Loucy (cell line): ENCODE results near the gene TNIP2.

Experiments used
- H2AFZ ChIP-seq: fragments of 200-600 bp; sonication (generic); 2 replicates; pipeline ENCODE4 v1.6.0; 2016; ENCODE audit warnings: antibody characterized with exemption, mild to moderate bottlenecking, low read length, moderate library complexity
- H3F3A ChIP-seq: fragments of 200-600 bp; 2 replicates; pipeline ENCODE4 v1.6.0; 2016; ENCODE audit warnings: antibody characterized with exemption, low read depth, mild to moderate bottlenecking
- H3K27me3 ChIP-seq: fragments of 200-600 bp; sonication (generic); 2 replicates; pipeline ENCODE4 v1.6.1; 2014; ENCODE audit warnings: low read length, mild to moderate bottlenecking; ENCODE audit not compliant: insufficient read depth, poor library complexity, severe bottlenecking
- H3K36me3 ChIP-seq: fragments of 200-600 bp; sonication (generic); 2 replicates; pipeline ENCODE4 v1.6.1; 2016; ENCODE audit warnings: low read length; ENCODE audit not compliant: insufficient read depth
- H3K4me1 ChIP-seq: fragments of 200-600 bp; sonication (generic); 2 replicates; pipeline ENCODE4 v1.5.1; 2014; ENCODE audit warnings: low read length, mild to moderate bottlenecking; ENCODE audit not compliant: insufficient read depth, poor library complexity, severe bottlenecking
- H3K4me2 ChIP-seq: fragments of 200-600 bp; sonication (generic); 2 replicates; pipeline ENCODE4 v1.6.0; 2014; ENCODE audit warnings: antibody characterized with exemption, low read length, low read depth, mild to moderate bottlenecking; ENCODE audit not compliant: poor library complexity, severe bottlenecking
- H3K4me3 ChIP-seq: fragments of 200-600 bp; sonication (generic); 2 replicates; pipeline ENCODE4 v1.5.1; 2014; ENCODE audit warnings: low read length, mild to moderate bottlenecking, mixed read lengths; ENCODE audit not compliant: poor library complexity, severe bottlenecking
- H3K79me2 ChIP-seq: fragments of 200-600 bp; sonication (generic); 2 replicates; pipeline ENCODE4 v1.6.1; 2014; ENCODE audit warnings: low read length; ENCODE audit not compliant: insufficient read depth
- H3K9ac ChIP-seq: fragments of 200-600 bp; sonication (generic); 2 replicates; pipeline ENCODE4 v1.6.0; 2014; ENCODE audit warnings: mild to moderate bottlenecking, low read depth, low read length, moderate library complexity; ENCODE audit not compliant: poor library complexity, severe bottlenecking
- H3K9me2 ChIP-seq: fragments of 200-600 bp; sonication (generic); replicated peaks from 2 replicates; pipeline ENCODE4 v1.6.1; 2016; ENCODE audit warnings: low read depth, low read length, mixed read lengths
- H3K9me3 ChIP-seq: fragments of 200-600 bp; sonication (generic); 2 replicates; pipeline ENCODE4 v1.6.1; 2014; ENCODE audit warnings: mild to moderate bottlenecking, antibody characterized with exemption, low read length, low read depth; ENCODE audit not compliant: insufficient read depth
- H4K20me1 ChIP-seq: fragments of 200-600 bp; sonication (generic); 2 replicates; pipeline ENCODE4 v1.6.0; 2014; ENCODE audit warnings: antibody characterized with exemption, low read length, mild to moderate bottlenecking; ENCODE audit not compliant: insufficient read depth, poor library complexity, severe bottlenecking
- EZH2phosphoT487 ChIP-seq: fragments of 200-600 bp; IDR thresholded peaks from 2 replicates; pipeline ENCODE4 v1.6.1; 2018; ENCODE audit warnings: antibody characterized with exemption, mild to moderate bottlenecking, moderate library complexity, borderline replicate concordance
- TF ChIP-seq, protein P1 (sequence below): fragments of 200-600 bp; sonication (generic); conservative IDR thresholded peaks from 2 replicates; pipeline ENCODE4 v1.5.1; 2014; ENCODE audit warnings: mild to moderate bottlenecking, antibody characterized with exemption, low read length

The TNIP2 gene

DNA sequence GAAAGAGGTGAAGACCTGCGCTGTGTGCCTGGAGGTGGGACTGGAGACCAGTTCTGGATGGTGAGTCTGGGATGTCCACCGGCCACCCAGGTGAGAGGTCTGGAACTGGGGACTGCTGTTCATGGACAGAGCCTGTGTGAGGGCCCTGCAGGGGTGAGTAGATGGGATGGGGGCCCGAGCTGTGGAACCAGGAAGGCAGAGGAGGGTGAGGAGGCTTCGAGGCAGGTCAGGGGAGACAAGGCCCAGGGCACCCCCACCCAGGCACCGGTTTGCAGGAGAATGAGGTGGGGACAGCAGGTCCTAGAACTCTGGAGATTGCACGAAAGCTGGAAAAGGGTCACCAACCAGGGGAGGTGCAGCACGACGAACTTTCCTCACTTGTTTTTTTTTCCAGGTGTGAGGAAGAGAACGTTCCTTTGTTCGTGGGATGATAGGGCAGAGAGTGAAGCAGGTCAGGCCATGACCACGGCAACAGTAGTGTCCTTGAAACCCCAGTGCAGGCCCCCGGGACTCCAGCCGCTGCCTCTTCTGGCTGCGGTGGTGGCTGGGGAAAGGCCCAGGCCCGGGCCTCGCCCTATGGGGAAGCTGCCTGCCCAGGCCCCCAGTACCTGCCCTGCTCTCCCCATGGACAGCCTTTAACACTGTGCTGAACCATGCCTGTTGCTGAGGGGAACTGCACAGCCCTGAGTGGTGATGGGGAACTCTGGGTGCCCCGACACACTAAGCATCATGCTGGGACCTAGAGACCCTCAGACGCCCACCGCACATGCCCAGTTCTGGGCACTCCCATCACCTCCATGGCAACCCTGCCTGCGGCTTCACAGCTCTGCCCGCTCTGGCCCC is 22.9 kb downstream of the TNIP2 start:
- Histone ChIP-seq H3K9me2 (no peaks in the 10 kb centered on the region), H3K9ac (no peak overlapping the region), H3F3A (no peaks in the 10 kb centered on the region), H3K4me1 (no peaks in the 10 kb centered on the region), H3K9me3 (no peaks in the 10 kb centered on the region; the same call in 1 of the 2 replicates), H3K4me3 (no peak overlapping the region), H3K4me2 (no peak overlapping the region), H3K36me3 (peaks cover 37% of the 10 kb centered on the region; the same call in 1 of the 2 replicates), H3K27me3 (no peaks in the 10 kb centered on the region), H2AFZ (no peak overlapping the region), H4K20me1 (no peaks in the 10 kb centered on the region), H3K79me2 (no peaks in the 10 kb centered on the region)
- no peak for TF ChIP-seq EZH2phosphoT487
- TF ChIP-seq, protein P1, sequence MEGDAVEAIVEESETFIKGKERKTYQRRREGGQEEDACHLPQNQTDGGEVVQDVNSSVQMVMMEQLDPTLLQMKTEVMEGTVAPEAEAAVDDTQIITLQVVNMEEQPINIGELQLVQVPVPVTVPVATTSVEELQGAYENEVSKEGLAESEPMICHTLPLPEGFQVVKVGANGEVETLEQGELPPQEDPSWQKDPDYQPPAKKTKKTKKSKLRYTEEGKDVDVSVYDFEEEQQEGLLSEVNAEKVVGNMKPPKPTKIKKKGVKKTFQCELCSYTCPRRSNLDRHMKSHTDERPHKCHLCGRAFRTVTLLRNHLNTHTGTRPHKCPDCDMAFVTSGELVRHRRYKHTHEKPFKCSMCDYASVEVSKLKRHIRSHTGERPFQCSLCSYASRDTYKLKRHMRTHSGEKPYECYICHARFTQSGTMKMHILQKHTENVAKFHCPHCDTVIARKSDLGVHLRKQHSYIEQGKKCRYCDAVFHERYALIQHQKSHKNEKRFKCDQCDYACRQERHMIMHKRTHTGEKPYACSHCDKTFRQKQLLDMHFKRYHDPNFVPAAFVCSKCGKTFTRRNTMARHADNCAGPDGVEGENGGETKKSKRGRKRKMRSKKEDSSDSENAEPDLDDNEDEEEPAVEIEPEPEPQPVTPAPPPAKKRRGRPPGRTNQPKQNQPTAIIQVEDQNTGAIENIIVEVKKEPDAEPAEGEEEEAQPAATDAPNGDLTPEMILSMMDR: no peak

DNA sequence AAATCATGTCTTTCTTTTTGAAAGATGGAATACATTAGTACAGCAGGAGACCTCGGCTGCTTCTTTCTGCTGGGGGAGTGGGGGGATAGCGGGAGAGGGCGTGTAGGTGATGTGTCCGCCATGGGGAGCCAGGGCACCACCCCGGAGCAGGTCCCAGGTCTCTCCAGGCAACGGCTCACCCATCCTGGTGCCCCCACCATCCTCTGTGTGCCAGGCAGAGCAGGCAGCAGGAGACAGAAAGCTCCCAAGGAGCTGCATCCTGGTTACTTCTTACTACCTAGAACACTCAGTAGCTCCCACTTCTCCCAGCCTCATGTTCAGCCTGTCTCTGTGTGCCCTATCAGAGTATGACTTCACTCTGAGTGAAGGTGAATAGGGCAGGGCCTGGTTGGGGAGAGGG is 23.6 kb downstream of the TNIP2 start:
- H3F3A ChIP-seq: no peaks in the 10 kb centered on the region
- H3K4me1 ChIP-seq: no peaks in the 10 kb centered on the region
- no peaks in the 10 kb centered on the region for H4K20me1 ChIP-seq
- no peak overlapping the region for H3K4me2 ChIP-seq
- no peak overlapping the region for H3K9ac ChIP-seq
- H3K27me3 ChIP-seq: no peaks in the 10 kb centered on the region
- peaks cover 37% of the 10 kb centered on the region; the same call in 1 of the 2 replicates for H3K36me3 ChIP-seq
- no peak overlapping the region for H2AFZ ChIP-seq
- H3K9me3 ChIP-seq: no peaks in the 10 kb centered on the region; the same call in 1 of the 2 replicates
- H3K79me2 ChIP-seq: no peaks in the 10 kb centered on the region
- no peak for TF ChIP-seq EZH2phosphoT487
- TF ChIP-seq, protein P1: no peak
- H3K4me3 ChIP-seq: no peak overlapping the region
- H3K9me2 ChIP-seq: no peaks in the 10 kb centered on the region

DNA sequence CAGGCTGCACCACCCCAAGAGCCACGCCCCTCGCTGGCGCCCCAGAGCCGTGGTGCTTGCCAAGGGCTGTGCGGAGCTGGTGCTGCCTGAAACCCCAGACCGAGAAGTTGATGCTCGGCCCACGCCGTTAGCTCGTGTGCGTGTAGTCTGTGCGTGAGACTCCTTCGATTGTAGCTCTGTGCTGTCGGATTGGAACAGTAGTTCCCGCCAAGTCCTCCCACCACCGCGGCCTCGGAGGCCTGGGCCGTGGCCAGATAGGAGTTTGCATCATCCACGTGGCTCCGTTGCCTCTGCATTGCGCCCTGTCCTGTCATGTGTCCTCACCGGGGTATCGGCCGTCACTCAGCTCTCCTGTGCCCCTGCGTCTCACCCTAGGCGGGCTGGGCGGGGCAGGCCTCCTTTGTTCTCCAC is 24.2 kb downstream of the TNIP2 start:
- no peaks in the 10 kb centered on the region for H3K9me2 ChIP-seq
- TF ChIP-seq, protein P1: no peak
- no peak for TF ChIP-seq EZH2phosphoT487
- H3K36me3 ChIP-seq: peaks cover 37% of the 10 kb centered on the region; the same call in 1 of the 2 replicates

More for the DNA sequence above, 24.2 kb downstream of the TNIP2 start:
- H3K27me3 ChIP-seq: no peaks in the 10 kb centered on the region
- H3K79me2 ChIP-seq: no peaks in the 10 kb centered on the region
- H3K9me3 ChIP-seq: no peaks in the 10 kb centered on the region; the same call in 1 of the 2 replicates
- no peak overlapping the region for H3K4me3 ChIP-seq
- H3K9ac ChIP-seq: no peak overlapping the region
- H3F3A ChIP-seq: no peaks in the 10 kb centered on the region
- no peak overlapping the region for H2AFZ ChIP-seq
- H4K20me1 ChIP-seq: no peaks in the 10 kb centered on the region
- no peaks in the 10 kb centered on the region for H3K4me1 ChIP-seq
- H3K4me2 ChIP-seq: no peak overlapping the region
